Aorta (tissue), 5 donors: ENCODE data around the gene ZDHHC4. TPM values are rescaled to one million over a fixed set of nuclear protein-coding genes. Genes with fewer than 3 reads are reported as not detected.
"Not testable (repeated sequence)": the region's sequence is repeated elsewhere in the genome, so short reads cannot be mapped to it uniquely, and the experiment has no call there.

Source experiments
- ATAC-seq: fragments of 200-7000 bp; cut with Tn5 transposase; one replicate; pipeline ENCODE4 v1.9.1; 2022; ENCODE audit warnings: moderate library complexity; ENCODE audit not compliant: low FRiP score
- DNase-seq, 2 donors: peaks; one replicate each; pipeline ENCODE4 v3.0.0-alpha.2; 2020
- H3K27ac ChIP-seq, 2 donors: one replicate each; pipeline ENCODE4 v1.5.1; 2013; ENCODE audit warnings: low read length in 2 of 2, mild to moderate bottlenecking in 2 of 2, moderate library complexity in 2 of 2, control low read depth in 1 of 2, inconsistent platforms in 1 of 2, low read depth in 1 of 2
- H3K27me3 ChIP-seq, 2 donors: one replicate each; pipeline ENCODE4 v1.6.1; 2013; ENCODE audit warnings: control low read depth in 1 of 2, low read length in 1 of 2, mild to moderate bottlenecking in 1 of 2, moderate library complexity in 1 of 2; ENCODE audit not compliant: insufficient read depth in 2 of 2, control insufficient read depth in 1 of 2
- H3K36me3 ChIP-seq, 2 donors: one replicate each; pipeline ENCODE4 v1.6.1; 2013; ENCODE audit warnings: control low read depth in 1 of 2, low read length in 1 of 2, mild to moderate bottlenecking in 1 of 2; ENCODE audit not compliant: insufficient read depth in 2 of 2, control insufficient read depth in 1 of 2
- H3K4me1 ChIP-seq, 2 donors: one replicate each; pipeline ENCODE4 v1.6.1; 2013; ENCODE audit warnings: low read length in 2 of 2, control low read depth in 1 of 2, mild to moderate bottlenecking in 1 of 2, moderate library complexity in 1 of 2; ENCODE audit not compliant: insufficient read depth in 2 of 2, control insufficient read depth in 1 of 2
- H3K4me3 ChIP-seq, 2 donors: one replicate each; pipeline ENCODE4 v1.5.1; 2013; ENCODE audit warnings: low read length in 2 of 2, control low read depth in 1 of 2, mild to moderate bottlenecking in 1 of 2
- H3K9me3 ChIP-seq: one replicate; pipeline ENCODE4 v1.6.1; 2013; ENCODE audit warnings: mild to moderate bottlenecking, low read length; ENCODE audit not compliant: control insufficient read depth
- WGBS, 2 donors: extraction: QIAGEN DNeasy Blood & Tissue Kit; methylation state at CpG; one replicate each; pipeline ENCODE4 v1.1.7; 2013; 5-methylcytosine and 5-hydroxymethylcytosine counted together
- intact Hi-C, 2 donors: fragments of 100-400 bp; cut with DNase I; formaldehyde crosslinking; loops; one replicate each; pipeline versions ENCODE4 v1.14.2 to v1.15.0; 2022
- polyA plus RNA-seq, 2 donors: library from polyadenylated mRNA; stranded (reverse); fragments of 200-250 nt; gene quantifications; one replicate each; pipeline ENCODE4 v1.2.3, GENCODE V29; 2013
- total RNA-seq, 2 donors: library from RNA; stranded (reverse); fragmentation: NEBNext Ultra II Directional; extraction: Animal tissue kit (Norgen Biotek cat#: 25700); gene quantifications; one replicate each; pipeline ENCODE4 v1.2.1, GENCODE V29; 2021
- donor health status: healthy with polysubstance abuse.
- donor health status: Bipolar disorder and iron deficiency.
- donor health status: DM: no; HTN: no; CAD: no.
- donor health status: DM: no; HTN: no; CAD: no.
- donor health status: DM: yes; HTN: yes; CAD: no.

ZDHHC4 gene
- total and polyA plus RNA-seq, 4 donors: 33.8 to 49.8 (median 42.5) TPM

DNA sequence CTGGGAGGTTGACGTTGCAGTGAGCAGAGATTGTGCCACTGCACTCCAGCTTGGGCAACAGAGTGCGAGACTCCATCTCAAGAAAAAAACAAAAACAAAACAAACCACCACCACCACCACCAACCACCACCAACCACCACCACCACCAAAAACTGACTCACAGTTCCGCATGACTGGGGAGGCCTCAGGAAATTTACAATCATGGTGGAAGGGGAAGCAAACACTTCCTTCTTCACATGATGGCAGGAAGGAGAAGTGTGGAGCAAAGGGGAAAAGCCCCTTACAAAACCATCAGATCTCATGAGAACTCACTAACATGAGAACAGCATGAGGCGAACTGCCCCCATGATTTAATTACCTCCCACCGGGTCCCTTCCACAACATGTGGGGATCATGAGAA, 57.7 kb downstream of the ZDHHC4 start:
- DNase-seq, H3K36me3 ChIP-seq, H3K9me3 ChIP-seq, H3K4me3 ChIP-seq, intact Hi-C loops, H3K27me3 ChIP-seq, ATAC-seq, H3K27ac ChIP-seq, H3K4me1 ChIP-seq: not testable (repeated sequence)
- 92 to 94% methylated on average over 5 of the region's 5 CpGs for WGBS, 2 donors

DNA sequence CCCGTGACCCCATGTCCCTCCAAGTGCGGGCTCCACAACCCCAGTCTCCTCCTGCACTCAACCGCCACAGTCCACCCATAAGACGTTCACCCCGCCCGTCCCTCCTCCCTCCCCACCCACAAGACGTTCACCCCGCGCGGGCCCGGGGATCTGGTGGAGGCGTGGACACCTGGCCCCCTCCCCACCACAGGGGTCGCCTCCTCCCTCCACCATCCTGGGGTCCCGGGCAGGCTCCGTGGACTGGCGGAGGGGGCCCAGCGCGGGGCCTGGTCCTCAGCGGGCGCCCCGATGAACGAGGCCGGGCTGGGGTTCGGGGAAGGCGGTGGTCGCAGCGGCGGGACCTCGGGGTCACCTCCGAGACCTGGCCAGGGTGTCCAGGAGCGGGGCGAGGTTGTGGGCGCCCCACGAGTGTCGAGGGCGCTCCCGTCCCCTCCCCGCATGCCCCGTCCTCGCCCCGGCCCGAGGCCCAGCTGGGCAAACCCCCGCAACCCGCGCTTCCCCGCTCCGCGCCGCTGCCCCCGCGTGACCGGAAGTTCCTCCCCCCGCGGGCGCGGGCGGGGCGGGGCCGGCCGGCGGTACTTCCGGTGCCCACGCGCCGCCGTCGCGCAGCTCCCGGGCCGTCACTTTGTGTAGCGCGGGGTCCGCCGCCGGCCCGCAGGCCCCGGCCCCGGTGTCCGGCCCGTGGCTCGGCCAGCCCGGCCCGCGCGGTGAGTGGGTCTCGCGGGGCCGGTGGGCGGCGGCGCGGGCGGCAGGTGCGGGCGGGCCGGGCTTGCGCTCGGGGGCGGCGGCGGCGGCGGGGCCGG, 59.7 kb downstream of the ZDHHC4 start, which contains the start of gene ZNF316:
Gene ZNF316 (plus strand): TSS at position 578 of the 803 bp plus-strand sequence. CDS start 5,092 bp downstream, outside the sequence.
- intact Hi-C loops: loop anchor here in 1 of 2 donors (2.0 kb wide), 1 partner anchor 70 kb away; the partner anchor contains the start of gene ZNF12
- H3K4me3 ChIP-seq: peak within 1 kb of the TSS; percentile 81 to 94
- peak within 1 kb of the TSS in 1 of 2 donors; percentile 31 for H3K27ac ChIP-seq
- H3K27me3 ChIP-seq: no peaks in the 10 kb centered on the region
- whole genome bisulfite sequencing, 2 donors: 1% methylated on average over 61 to 104 of the region's 104 CpGs
- no peaks in the 10 kb centered on the region for H3K4me1 ChIP-seq
- ATAC-seq: peak; percentile 77
- H3K36me3 ChIP-seq: no peaks in the 10 kb centered on the region
- DNase-seq: peak; percentile 80 to 89
- no peaks in the 10 kb centered on the region for H3K9me3 ChIP-seq

DNA sequence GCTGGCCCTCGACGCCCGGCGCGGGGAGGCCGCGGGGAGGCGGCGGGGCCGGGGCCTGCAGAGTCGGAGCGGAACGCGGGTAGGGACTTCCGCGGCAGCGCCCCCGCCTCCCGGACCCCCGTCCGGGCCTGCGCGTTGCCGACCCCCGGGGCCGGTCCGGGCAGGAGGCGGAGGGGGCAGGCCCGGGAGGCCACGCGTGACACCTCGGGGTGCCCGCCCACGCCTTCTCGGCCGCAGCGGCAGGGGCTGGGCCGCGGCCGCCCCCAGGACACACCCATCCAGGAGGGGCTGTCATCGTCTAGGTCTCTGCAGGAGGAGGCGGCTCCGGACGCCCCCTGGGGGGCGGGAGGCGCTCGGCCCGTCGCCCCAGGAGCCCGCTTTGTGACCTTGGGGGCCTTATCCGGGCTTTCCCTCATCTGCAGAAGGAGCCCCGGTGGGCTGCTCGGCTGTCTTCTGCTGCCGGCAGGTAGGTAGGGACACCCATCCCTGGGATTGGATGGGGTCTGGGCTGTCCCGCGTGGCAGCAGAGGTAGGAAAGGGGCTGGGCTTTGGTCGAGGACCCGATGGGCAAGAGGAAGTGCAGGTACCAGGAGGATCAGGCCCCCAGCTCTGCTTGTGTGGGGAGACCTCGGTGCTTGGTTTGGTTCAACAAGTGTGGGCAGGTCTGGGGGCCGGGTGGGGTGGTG, 60.4 kb downstream of the ZDHHC4 start:
- WGBS, 2 donors: 0 to 2% methylated on average over 26 to 60 of the region's 60 CpGs
- no peak for ATAC-seq
- intact Hi-C loops: loop anchor here in 1 of 2 donors (2.0 kb wide), 1 partner anchor 69 kb away; the partner anchor contains the start of gene ZNF12

More for the DNA sequence above, 60.4 kb downstream of the ZDHHC4 start:
- no peaks in the 10 kb centered on the region for H3K4me1 ChIP-seq
- DNase-seq: no peak
- no peaks in the 10 kb centered on the region for H3K27me3 ChIP-seq
- peak overlapping the region; percentile 81 to 94 for H3K4me3 ChIP-seq
- H3K9me3 ChIP-seq: no peaks in the 10 kb centered on the region
- no peaks in the 10 kb centered on the region for H3K36me3 ChIP-seq
- H3K27ac ChIP-seq: no peak overlapping the region

Other genes with a start within 250 kb of the ZDHHC4 start
- gene FAM220A, start 228.5 kb upstream of the ZDHHC4 start, total RNA-seq: 10 to 100 TPM; 12.0 to 12.1 TPM
- 10 to 100 TPM; 10.8 to 14.0 TPM for gene FAM220A, start 228.5 kb upstream of the ZDHHC4 start, polyA plus RNA-seq
- 100 to 1,000 TPM; 216 to 217 TPM for gene RAC1, start 202.9 kb upstream of the ZDHHC4 start, total RNA-seq
- gene RAC1, start 202.9 kb upstream of the ZDHHC4 start, polyA plus RNA-seq: 100 to 1,000 TPM; 234 to 235 TPM
- 10 to 100 TPM; 15.5 to 19.7 TPM for gene DAGLB, start 129.5 kb upstream of the ZDHHC4 start, total RNA-seq
- 10 to 100 TPM in 1 of 2 donors, 1 to 10 TPM in 1; 3.6 to 18.0 TPM for gene DAGLB, start 129.5 kb upstream of the ZDHHC4 start, polyA plus RNA-seq
- 100 to 1,000 TPM; 137 to 138 TPM for gene KDELR2, start 93.3 kb upstream of the ZDHHC4 start, total RNA-seq
- gene KDELR2, start 93.3 kb upstream of the ZDHHC4 start, polyA plus RNA-seq: 100 to 1,000 TPM; 100 to 131 TPM
- under 1 TPM; 0.16 to 0.39 TPM for gene GRID2IP, start 26.0 kb upstream of the ZDHHC4 start, total RNA-seq
- gene GRID2IP, start 26.0 kb upstream of the ZDHHC4 start, polyA plus RNA-seq: under 1 TPM in 1 of 2 donors, not detected in 1; 0.25 TPM
- 10 to 100 TPM; 22.1 to 27.0 TPM for gene INTS15, start 12.6 kb downstream of the ZDHHC4 start, total RNA-seq
- gene INTS15, start 12.6 kb downstream of the ZDHHC4 start, polyA plus RNA-seq: 10 to 100 TPM; 12.8 to 28.8 TPM
- gene ZNF853, start 38.2 kb downstream of the ZDHHC4 start, total RNA-seq: 10 to 100 TPM; 10.9 to 12.2 TPM
- 1 to 10 TPM; 4.6 to 5.0 TPM for gene ZNF853, start 38.2 kb downstream of the ZDHHC4 start, polyA plus RNA-seq
- gene ZNF316, start 59.9 kb downstream of the ZDHHC4 start, total RNA-seq: 10 to 100 TPM; 24.2 to 42.0 TPM
- gene ZNF316, start 59.9 kb downstream of the ZDHHC4 start, polyA plus RNA-seq: 10 to 100 TPM in 1 of 2 donors, 1 to 10 TPM in 1; 5.6 to 29.1 TPM
- 10 to 100 TPM; 23.5 to 26.7 TPM for gene ZNF12, start 129.5 kb downstream of the ZDHHC4 start, total RNA-seq
- 10 to 100 TPM in 1 of 2 donors, 1 to 10 TPM in 1; 8.9 to 17.0 TPM for gene ZNF12, start 129.5 kb downstream of the ZDHHC4 start, polyA plus RNA-seq
- under 1 TPM; 0.21 to 0.39 TPM for gene RSPH10B2, start 176.6 kb downstream of the ZDHHC4 start, total RNA-seq
- not detected for gene RSPH10B2, start 176.6 kb downstream of the ZDHHC4 start, polyA plus RNA-seq
- gene CCZ1B, start 248.8 kb downstream of the ZDHHC4 start, total RNA-seq: 10 to 100 TPM; 60.1 to 74.4 TPM
- gene CCZ1B, start 248.8 kb downstream of the ZDHHC4 start, polyA plus RNA-seq: 10 to 100 TPM; 16.8 to 38.0 TPM